Nephron (organoid): ENCODE data around the gene HLTF.
"Not testable (repeated sequence)": the region's sequence is repeated elsewhere in the genome, so short reads cannot be mapped to it uniquely, and the experiment has no call there.

Experiments
- H3K27ac Mint-ChIP-seq, 3 experiments: 2 replicates each; pipeline ENCODE4 v1.8.0; 2020; ENCODE audit warnings: mixed read lengths in 3 of 3, mild to moderate bottlenecking in 2 of 3, moderate library complexity in 1 of 3
- H3K27me3 Mint-ChIP-seq: 2 replicates; pipeline ENCODE4 v1.8.0; 2021; ENCODE audit warnings: low read depth, mild to moderate bottlenecking, moderate library complexity, mixed read lengths
- H3K36me3 Mint-ChIP-seq: 2 replicates; pipeline ENCODE4 v1.8.0; 2020; ENCODE audit warnings: low read depth, mixed read lengths
- H3K4me1 Mint-ChIP-seq: 2 replicates; pipeline ENCODE4 v1.8.0; 2020; ENCODE audit warnings: mixed read lengths
- H3K4me3 Mint-ChIP-seq, 3 experiments: 2 replicates each; pipeline ENCODE4 v1.8.0; 2020; ENCODE audit warnings: mild to moderate bottlenecking in 3 of 3, mixed read lengths in 3 of 3, moderate library complexity in 2 of 3
- H3K9me3 Mint-ChIP-seq: 2 replicates; pipeline ENCODE4 v1.8.0; 2020; ENCODE audit warnings: mixed read lengths
- CTCF ChIP-seq, 3 experiments: fragments of 200-600 bp; sonication (generic); IDR thresholded peaks; one replicate each; pipeline ENCODE4 v1.5.0; 2021; ENCODE audit warnings: antibody characterized with exemption in 3 of 3; ENCODE audit not compliant: unreplicated experiment in 3 of 3

HLTF gene

GRCh38 chr3:149114458-149114857, 28.1 kb upstream of the HLTF start:
- no peaks in the 10 kb centered on the region for H3K36me3 Mint-ChIP-seq
- H3K27ac Mint-ChIP-seq, result no peak overlapping the region
- H3K27me3 Mint-ChIP-seq, result no peaks in the 10 kb centered on the region
- no peak overlapping the region for H3K4me3 Mint-ChIP-seq
- TF ChIP-seq CTCF (IDR thresholded peaks at IDR 0.05; ENCODE audit: unreplicated experiment in 3 of 3), result no peak
- no peaks in the 10 kb centered on the region for H3K4me1 Mint-ChIP-seq
- no peaks in the 10 kb centered on the region for H3K9me3 Mint-ChIP-seq

- no peak overlapping the region for H3K27ac Mint-ChIP-seq
- no peaks in the 10 kb centered on the region for H3K27me3 Mint-ChIP-seq
- peaks cover 13% of the 10 kb centered on the region for H3K9me3 Mint-ChIP-seq
- no peaks in the 10 kb centered on the region for H3K36me3 Mint-ChIP-seq
- TF ChIP-seq CTCF (IDR thresholded peaks at IDR 0.05; ENCODE audit: unreplicated experiment in 3 of 3), result no peak
- no peak overlapping the region for H3K4me3 Mint-ChIP-seq
- H3K4me1 Mint-ChIP-seq, result no peaks in the 10 kb centered on the region
Measured at GRCh38 chr3:149104484-149104883, 18.2 kb upstream of the HLTF start.

- no peaks in the 10 kb centered on the region for H3K4me1 Mint-ChIP-seq
- no peaks in the 10 kb centered on the region for H3K27me3 Mint-ChIP-seq
- TF ChIP-seq CTCF (IDR thresholded peaks at IDR 0.05; ENCODE audit: unreplicated experiment in 3 of 3), result no peak
- H3K9me3 Mint-ChIP-seq, result peaks cover 17% of the 10 kb centered on the region
- no peaks in the 10 kb centered on the region for H3K36me3 Mint-ChIP-seq
- H3K27ac Mint-ChIP-seq, result no peak overlapping the region
- no peak overlapping the region for H3K4me3 Mint-ChIP-seq
Measured at GRCh38 chr3:149101641-149102040, 15.3 kb upstream of the HLTF start.

- Mint-ChIP-seq H3K27ac (no peak overlapping the region), H3K27me3 (no peaks in the 10 kb centered on the region), H3K36me3 (no peaks in the 10 kb centered on the region), H3K4me1 (no peaks in the 10 kb centered on the region), H3K9me3 (peaks cover 12% of the 10 kb centered on the region), H3K4me3 (no peak overlapping the region)
- no peak for TF ChIP-seq CTCF (IDR thresholded peaks at IDR 0.05; ENCODE audit: unreplicated experiment in 3 of 3)
Measured at GRCh38 chr3:149101154-149101553, 14.8 kb upstream of the HLTF start.

- H3K4me1 Mint-ChIP-seq, H3K36me3 Mint-ChIP-seq, H3K27me3 Mint-ChIP-seq, H3K9me3 Mint-ChIP-seq, H3K27ac Mint-ChIP-seq, H3K4me3 Mint-ChIP-seq: not testable (repeated sequence)
Measured at GRCh38 chr3:149097987-149098386, 11.7 kb upstream of the HLTF start.

- Mint-ChIP-seq H3K27me3 (no peaks in the 10 kb centered on the region), H3K9me3 (peaks cover 4% of the 10 kb centered on the region), H3K36me3 (no peaks in the 10 kb centered on the region), H3K4me1 (no peaks in the 10 kb centered on the region), H3K4me3 (no peak overlapping the region), H3K27ac (no peak overlapping the region)
- TF ChIP-seq CTCF (IDR thresholded peaks at IDR 0.05; ENCODE audit: unreplicated experiment in 3 of 3), result no peak
Measured at GRCh38 chr3:149095487-149095886, 9.2 kb upstream of the HLTF start.
